Endothelial cell (in vitro differentiated cells): Measurements from ENCODE around the gene CTDP1. TPM values are rescaled to one million over a fixed set of nuclear protein-coding genes. Genes with fewer than 3 reads are reported as not detected.

ENCODE experiments used
- DNase-seq: peaks from one replicate; pipeline ENCODE4 v3.0.0; 2021; ENCODE audit warnings: low spot score
- H3K27ac Mint-ChIP-seq: one replicate; pipeline ENCODE4 v1.8.0; 2021; ENCODE audit warnings: mixed read lengths, inconsistent platforms; ENCODE audit not compliant: unreplicated experiment
- H3K27me3 Mint-ChIP-seq: one replicate; pipeline ENCODE4 v1.8.0; 2021; ENCODE audit warnings: mild to moderate bottlenecking, moderate library complexity, mixed read lengths, inconsistent platforms; ENCODE audit not compliant: unreplicated experiment
- H3K36me3 Mint-ChIP-seq: one replicate; pipeline ENCODE4 v1.8.0; 2021; ENCODE audit warnings: mild to moderate bottlenecking, low read depth, mixed read lengths, inconsistent platforms; ENCODE audit not compliant: unreplicated experiment
- H3K4me1 Mint-ChIP-seq: one replicate; pipeline ENCODE4 v1.8.0; 2021; ENCODE audit warnings: mild to moderate bottlenecking, mixed read lengths, inconsistent platforms; ENCODE audit not compliant: unreplicated experiment
- H3K4me3 Mint-ChIP-seq: one replicate; pipeline ENCODE4 v1.8.0; 2021; ENCODE audit warnings: mild to moderate bottlenecking, mixed read lengths, inconsistent platforms; ENCODE audit not compliant: unreplicated experiment
- H3K9me3 Mint-ChIP-seq: one replicate; pipeline ENCODE4 v1.8.0; 2021; ENCODE audit warnings: mixed read lengths, inconsistent platforms; ENCODE audit not compliant: unreplicated experiment
- total RNA-seq: library from RNA; stranded (reverse); fragmentation: NEBNext Ultra II Directional; extraction: Animal tissue kit (Norgen Biotek cat#: 25700); gene quantifications from one replicate; pipeline ENCODE4 v1.2.1, GENCODE V29; 2021; ENCODE audit not compliant: unreplicated experiment
- TF ChIP-seq, protein P1 (sequence below): fragments of 200-600 bp; sonication (generic); IDR thresholded peaks from one replicate; pipeline ENCODE4 v1.5.0; 2021; ENCODE audit warnings: antibody characterized with exemption; ENCODE audit not compliant: unreplicated experiment

Gene CTDP1
- total RNA-seq, 1 donor from 2014 or later = 34.2 TPM

GRCh38 chr18:79720359-79720733, 40.7 kb downstream of the CTDP1 start:
- no peaks in the 10 kb centered on the region for H3K9me3 Mint-ChIP-seq
- H3K27ac Mint-ChIP-seq = peak overlapping the region; percentile 36
- TF ChIP-seq, protein P1, sequence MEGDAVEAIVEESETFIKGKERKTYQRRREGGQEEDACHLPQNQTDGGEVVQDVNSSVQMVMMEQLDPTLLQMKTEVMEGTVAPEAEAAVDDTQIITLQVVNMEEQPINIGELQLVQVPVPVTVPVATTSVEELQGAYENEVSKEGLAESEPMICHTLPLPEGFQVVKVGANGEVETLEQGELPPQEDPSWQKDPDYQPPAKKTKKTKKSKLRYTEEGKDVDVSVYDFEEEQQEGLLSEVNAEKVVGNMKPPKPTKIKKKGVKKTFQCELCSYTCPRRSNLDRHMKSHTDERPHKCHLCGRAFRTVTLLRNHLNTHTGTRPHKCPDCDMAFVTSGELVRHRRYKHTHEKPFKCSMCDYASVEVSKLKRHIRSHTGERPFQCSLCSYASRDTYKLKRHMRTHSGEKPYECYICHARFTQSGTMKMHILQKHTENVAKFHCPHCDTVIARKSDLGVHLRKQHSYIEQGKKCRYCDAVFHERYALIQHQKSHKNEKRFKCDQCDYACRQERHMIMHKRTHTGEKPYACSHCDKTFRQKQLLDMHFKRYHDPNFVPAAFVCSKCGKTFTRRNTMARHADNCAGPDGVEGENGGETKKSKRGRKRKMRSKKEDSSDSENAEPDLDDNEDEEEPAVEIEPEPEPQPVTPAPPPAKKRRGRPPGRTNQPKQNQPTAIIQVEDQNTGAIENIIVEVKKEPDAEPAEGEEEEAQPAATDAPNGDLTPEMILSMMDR = no peak
- no peak overlapping the region for H3K4me3 Mint-ChIP-seq
- peaks cover 14% of the 10 kb centered on the region for H3K27me3 Mint-ChIP-seq
- H3K4me1 Mint-ChIP-seq = peaks cover 10% of the 10 kb centered on the region
- peaks cover 39% of the 10 kb centered on the region for H3K36me3 Mint-ChIP-seq
- no peak for DNase-seq

GRCh38 chr18:79723036-79723435, 43.4 kb downstream of the CTDP1 start:
- TF ChIP-seq, protein P1 = no peak
- H3K36me3 Mint-ChIP-seq = peaks cover 47% of the 10 kb centered on the region
- DNase-seq = no peak
- H3K4me1 Mint-ChIP-seq = peaks cover 14% of the 10 kb centered on the region
- peaks cover 11% of the 10 kb centered on the region for H3K27me3 Mint-ChIP-seq
- no peaks in the 10 kb centered on the region for H3K9me3 Mint-ChIP-seq
- no peak overlapping the region for H3K4me3 Mint-ChIP-seq
- no peak overlapping the region for H3K27ac Mint-ChIP-seq

DNA sequence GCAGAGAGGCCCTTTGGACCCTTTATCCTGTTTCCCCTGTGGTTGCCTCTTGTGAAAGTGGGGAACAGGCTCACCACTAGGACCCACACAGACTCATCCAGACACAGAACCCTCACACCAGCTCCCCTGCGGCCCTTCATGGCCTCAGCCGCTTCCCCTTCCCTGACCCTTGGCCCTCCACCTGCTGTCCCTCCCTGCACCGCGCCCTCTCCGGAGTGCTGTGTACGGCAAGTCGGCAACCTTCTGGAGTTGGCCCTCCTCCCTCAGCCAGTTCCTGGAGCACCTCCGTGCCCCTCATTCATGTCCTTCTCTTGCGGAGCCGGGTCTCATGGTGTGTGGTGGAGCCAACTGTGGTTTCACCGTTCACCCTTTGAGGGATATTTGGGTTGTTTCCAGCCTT, 44.0 kb downstream of the CTDP1 start:
- Mint-ChIP-seq H3K4me3 (no peak overlapping the region), H3K9me3 (no peaks in the 10 kb centered on the region), H3K27me3 (peaks cover 12% of the 10 kb centered on the region), H3K4me1 (peaks cover 14% of the 10 kb centered on the region), H3K27ac (no peak overlapping the region), H3K36me3 (peaks cover 47% of the 10 kb centered on the region)
- TF ChIP-seq, protein P1 = no peak
- no peak for DNase-seq

GRCh38 chr18:79724299-79725080, 44.9 kb downstream of the CTDP1 start:
- DNase-seq = no peak
- Mint-ChIP-seq H3K36me3 (peaks cover 45% of the 10 kb centered on the region), H3K4me3 (no peak overlapping the region), H3K9me3 (no peaks in the 10 kb centered on the region), H3K27me3 (peaks cover 9% of the 10 kb centered on the region), H3K4me1 (peaks cover 14% of the 10 kb centered on the region), H3K27ac (peak overlapping the region; percentile 52)
- TF ChIP-seq, protein P1 = no peak

DNA sequence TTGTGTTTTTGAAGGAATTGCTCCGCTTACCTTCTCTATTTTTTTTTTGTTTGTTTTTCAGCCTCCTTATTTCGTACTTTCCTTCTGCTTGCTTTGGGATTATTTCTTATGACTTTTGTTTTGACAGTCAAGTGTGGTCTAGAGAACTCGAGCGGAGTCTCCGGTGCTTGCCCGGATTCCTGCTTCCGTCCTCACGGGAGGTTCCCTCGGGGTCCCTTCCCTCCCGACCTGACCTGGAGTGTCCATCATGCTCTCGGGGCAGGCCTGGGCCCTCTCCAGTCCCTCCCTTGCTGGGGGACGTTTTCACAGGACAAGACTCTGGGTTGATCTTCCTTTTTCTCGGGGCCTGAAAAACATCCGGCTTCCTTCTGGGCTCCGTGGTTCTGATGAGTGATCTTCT, 45.9 kb downstream of the CTDP1 start:
- DNase-seq = no peak
- Mint-ChIP-seq H3K27me3 (peaks cover 5% of the 10 kb centered on the region), H3K27ac (peak overlapping the region; percentile 49), H3K36me3 (peaks cover 45% of the 10 kb centered on the region), H3K4me1 (peaks cover 14% of the 10 kb centered on the region), H3K4me3 (no peak overlapping the region), H3K9me3 (no peaks in the 10 kb centered on the region)
- TF ChIP-seq, protein P1 = no peak
